NT2/D1 (cell line): ENCODE data around the gene EEF1AKMT1.

Experiments
- DNase-seq: peaks from one replicate; pipeline ENCODE4 v3.0.0-alpha.2; 2011; ENCODE audit warnings: low read depth, low spot score
- H3K27me3 ChIP-seq: 2 replicates; pipeline ENCODE4 v1.6.0; 2011; ENCODE audit warnings: mild to moderate bottlenecking; ENCODE audit not compliant: insufficient read length, insufficient read depth
- H3K36me3 ChIP-seq: 2 replicates; pipeline ENCODE4 v1.6.1; 2011; ENCODE audit warnings: mild to moderate bottlenecking, low read length, mixed read lengths; ENCODE audit not compliant: insufficient read depth, insufficient read length
- H3K4me1 ChIP-seq: 2 replicates; pipeline ENCODE4 v1.5.1; 2011; ENCODE audit not compliant: insufficient read depth, insufficient read length
- H3K4me3 ChIP-seq: 2 replicates; pipeline ENCODE4 v1.5.1; 2011; ENCODE audit warnings: low read depth; ENCODE audit not compliant: insufficient read length
- H3K9ac ChIP-seq: 2 replicates; pipeline ENCODE4 v1.6.0; 2011; ENCODE audit warnings: low read depth; ENCODE audit not compliant: insufficient read length
- H3K9me3 ChIP-seq: 2 replicates; pipeline ENCODE4 v1.5.1; 2011; ENCODE audit warnings: mild to moderate bottlenecking, low read length; ENCODE audit not compliant: insufficient read depth
- SUZ12 ChIP-seq: IDR thresholded peaks from 2 replicates; pipeline ENCODE4 v1.6.1; 2011; ENCODE audit not compliant: insufficient read length, insufficient read depth; ENCODE audit errors: extremely low read depth
- YY1 ChIP-seq: IDR thresholded peaks from 2 replicates; pipeline ENCODE4 v1.6.1; 2011; ENCODE audit not compliant: insufficient read length, insufficient read depth
- ZNF274 ChIP-seq: IDR thresholded peaks from 2 replicates; pipeline ENCODE4 v1.6.1; 2011; ENCODE audit warnings: mild to moderate bottlenecking, low read depth, low read length

EEF1AKMT1 gene

GRCh38 chr13:20716951-20717350, 56.8 kb downstream of the EEF1AKMT1 start:
- no peak for TF ChIP-seq ZNF274
- H3K4me3 ChIP-seq: no peak overlapping the region
- H3K4me1 ChIP-seq: peaks cover 4% of the 10 kb centered on the region
- H3K27me3 ChIP-seq: peaks cover 4% of the 10 kb centered on the region
- H3K36me3 ChIP-seq: no peaks in the 10 kb centered on the region
- H3K9me3 ChIP-seq: no peaks in the 10 kb centered on the region
- DNase-seq: no peak
- H3K9ac ChIP-seq: no peak overlapping the region

- H3K9ac ChIP-seq: no peak overlapping the region
- H3K36me3 ChIP-seq: no peaks in the 10 kb centered on the region
- DNase-seq: no peak
- H3K4me1 ChIP-seq: peaks cover 4% of the 10 kb centered on the region
- H3K27me3 ChIP-seq: peaks cover 4% of the 10 kb centered on the region
- H3K9me3 ChIP-seq: no peaks in the 10 kb centered on the region
- TF ChIP-seq SUZ12 (no peak), ZNF274 (no peak), YY1 (no peak)
- H3K4me3 ChIP-seq: no peak overlapping the region
Measured at GRCh38 chr13:20715330-20715712, 58.4 kb downstream of the EEF1AKMT1 start.

- Histone ChIP-seq H3K9ac (no peak overlapping the region), H3K36me3 (no peaks in the 10 kb centered on the region), H3K27me3 (peaks cover 4% of the 10 kb centered on the region), H3K9me3 (no peaks in the 10 kb centered on the region), H3K4me1 (peaks cover 4% of the 10 kb centered on the region), H3K4me3 (no peak overlapping the region)
- no peak for DNase-seq
- TF ChIP-seq YY1 (no peak), ZNF274 (no peak), SUZ12 (no peak)
Measured at GRCh38 chr13:20714563-20715329, 59.0 kb downstream of the EEF1AKMT1 start.

GRCh38 chr13:20714161-20714560, 59.6 kb downstream of the EEF1AKMT1 start:
- TF ChIP-seq SUZ12 (no peak), YY1 (no peak), ZNF274 (no peak)
- Histone ChIP-seq H3K4me1 (peaks cover 4% of the 10 kb centered on the region), H3K4me3 (no peak overlapping the region), H3K27me3 (peaks cover 4% of the 10 kb centered on the region), H3K9ac (no peak overlapping the region), H3K9me3 (no peaks in the 10 kb centered on the region), H3K36me3 (no peaks in the 10 kb centered on the region)
- DNase-seq: no peak

- Histone ChIP-seq H3K9ac (no peak overlapping the region), H3K4me3 (no peak overlapping the region), H3K27me3 (peaks cover 4% of the 10 kb centered on the region), H3K9me3 (no peaks in the 10 kb centered on the region), H3K36me3 (no peaks in the 10 kb centered on the region), H3K4me1 (peaks cover 4% of the 10 kb centered on the region)
- TF ChIP-seq ZNF274: no peak
- no peak for DNase-seq
Measured at GRCh38 chr13:20713751-20714150, 60.0 kb downstream of the EEF1AKMT1 start.

- Histone ChIP-seq H3K4me3 (no peak overlapping the region), H3K36me3 (no peaks in the 10 kb centered on the region), H3K9me3 (no peaks in the 10 kb centered on the region), H3K27me3 (peaks cover 4% of the 10 kb centered on the region), H3K9ac (no peak overlapping the region), H3K4me1 (peaks cover 4% of the 10 kb centered on the region)
- TF ChIP-seq SUZ12 (no peak), ZNF274 (no peak), YY1 (no peak)
- DNase-seq: no peak
Measured at GRCh38 chr13:20713014-20713376, 60.8 kb downstream of the EEF1AKMT1 start.

GRCh38 chr13:20711301-20712044, 62.3 kb downstream of the EEF1AKMT1 start:
- no peak for DNase-seq
- Histone ChIP-seq H3K4me1 (no peaks in the 10 kb centered on the region), H3K27me3 (no peaks in the 10 kb centered on the region)

GRCh38 chr13:20709782-20710181, 64.0 kb downstream of the EEF1AKMT1 start:
- Histone ChIP-seq H3K27me3 (no peaks in the 10 kb centered on the region), H3K4me3 (no peak overlapping the region)
- TF ChIP-seq ZNF274 (no peak), YY1 (no peak), SUZ12 (no peak)

More at GRCh38 chr13:20711301-20712044, 62.3 kb downstream of the EEF1AKMT1 start:
- no peak for TF ChIP-seq YY1
- TF ChIP-seq ZNF274: no peak
- no peak for TF ChIP-seq SUZ12
- H3K9ac ChIP-seq: no peak overlapping the region
- no peaks in the 10 kb centered on the region for H3K9me3 ChIP-seq
- H3K4me3 ChIP-seq: no peak overlapping the region
- no peaks in the 10 kb centered on the region for H3K36me3 ChIP-seq

More at GRCh38 chr13:20709782-20710181, 64.0 kb downstream of the EEF1AKMT1 start:
- Histone ChIP-seq H3K9ac (no peak overlapping the region), H3K36me3 (no peaks in the 10 kb centered on the region), H3K9me3 (no peaks in the 10 kb centered on the region), H3K4me1 (no peaks in the 10 kb centered on the region)
- no peak for DNase-seq
